Neural cell (in vitro differentiated cells): ENCODE measurements around the gene GPC3.

Experiments
- EP300 ChIP-seq: fragments of 450-650 bp; conservative IDR thresholded peaks from 2 replicates; pipeline ENCODE4 v1.6.1; 2014; ENCODE audit warnings: antibody characterized with exemption, mild to moderate bottlenecking, moderate library complexity; ENCODE audit not compliant: poor library complexity, severe bottlenecking
- EZH2 ChIP-seq: fragments of 200-600, 300-800 bp; shearing (Covaris generic), sonication (generic); IDR thresholded peaks from 2 replicates; pipeline ENCODE4 v1.6.1; 2014; ENCODE audit warnings: antibody characterized with exemption, low read length, borderline replicate concordance, mild to moderate bottlenecking; ENCODE audit not compliant: insufficient read depth, poor library complexity, severe bottlenecking
- POLR2AphosphoS5 ChIP-seq: IDR thresholded peaks from 2 replicates; pipeline ENCODE4 v1.6.1; 2012
- TF ChIP-seq, protein P1 (sequence below): fragments of 450-650 bp; IDR thresholded peaks from 2 replicates; pipeline ENCODE4 v1.5.1; 2014; ENCODE audit warnings: antibody characterized with exemption, mild to moderate bottlenecking, moderate library complexity; ENCODE audit not compliant: poor library complexity, severe bottlenecking

DNA sequence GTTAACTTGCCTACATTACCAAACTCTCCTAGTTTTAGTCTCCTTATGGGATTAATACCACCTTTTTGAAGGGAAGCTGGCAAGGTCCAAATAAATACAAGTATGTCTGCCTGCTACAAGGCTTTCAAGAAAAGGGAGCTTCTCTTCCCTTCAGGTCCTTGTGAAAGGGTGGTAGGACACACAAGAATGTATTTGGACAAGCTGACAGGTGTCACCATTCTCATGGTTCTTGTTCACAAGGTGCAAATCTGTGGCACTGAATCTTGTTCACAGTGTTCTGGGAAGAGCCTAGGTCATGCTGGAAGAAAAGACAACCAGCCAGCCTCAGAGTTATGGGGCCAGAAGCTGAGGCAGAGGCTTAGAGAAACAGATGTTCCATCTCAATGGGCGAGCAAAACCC, 41.9 kb downstream of the GPC3 start:
- TF ChIP-seq EZH2 (no peak), EP300 (no peak), POLR2AphosphoS5 (no peak)
- TF ChIP-seq, protein P1, sequence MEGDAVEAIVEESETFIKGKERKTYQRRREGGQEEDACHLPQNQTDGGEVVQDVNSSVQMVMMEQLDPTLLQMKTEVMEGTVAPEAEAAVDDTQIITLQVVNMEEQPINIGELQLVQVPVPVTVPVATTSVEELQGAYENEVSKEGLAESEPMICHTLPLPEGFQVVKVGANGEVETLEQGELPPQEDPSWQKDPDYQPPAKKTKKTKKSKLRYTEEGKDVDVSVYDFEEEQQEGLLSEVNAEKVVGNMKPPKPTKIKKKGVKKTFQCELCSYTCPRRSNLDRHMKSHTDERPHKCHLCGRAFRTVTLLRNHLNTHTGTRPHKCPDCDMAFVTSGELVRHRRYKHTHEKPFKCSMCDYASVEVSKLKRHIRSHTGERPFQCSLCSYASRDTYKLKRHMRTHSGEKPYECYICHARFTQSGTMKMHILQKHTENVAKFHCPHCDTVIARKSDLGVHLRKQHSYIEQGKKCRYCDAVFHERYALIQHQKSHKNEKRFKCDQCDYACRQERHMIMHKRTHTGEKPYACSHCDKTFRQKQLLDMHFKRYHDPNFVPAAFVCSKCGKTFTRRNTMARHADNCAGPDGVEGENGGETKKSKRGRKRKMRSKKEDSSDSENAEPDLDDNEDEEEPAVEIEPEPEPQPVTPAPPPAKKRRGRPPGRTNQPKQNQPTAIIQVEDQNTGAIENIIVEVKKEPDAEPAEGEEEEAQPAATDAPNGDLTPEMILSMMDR: no peak
